Measurements from ENCODE around the gene WWOX.

GRCh38 chr16:78415013-78415412 is 315.6 kb downstream of the WWOX start:
- TF ChIP-seq, protein P1, sequence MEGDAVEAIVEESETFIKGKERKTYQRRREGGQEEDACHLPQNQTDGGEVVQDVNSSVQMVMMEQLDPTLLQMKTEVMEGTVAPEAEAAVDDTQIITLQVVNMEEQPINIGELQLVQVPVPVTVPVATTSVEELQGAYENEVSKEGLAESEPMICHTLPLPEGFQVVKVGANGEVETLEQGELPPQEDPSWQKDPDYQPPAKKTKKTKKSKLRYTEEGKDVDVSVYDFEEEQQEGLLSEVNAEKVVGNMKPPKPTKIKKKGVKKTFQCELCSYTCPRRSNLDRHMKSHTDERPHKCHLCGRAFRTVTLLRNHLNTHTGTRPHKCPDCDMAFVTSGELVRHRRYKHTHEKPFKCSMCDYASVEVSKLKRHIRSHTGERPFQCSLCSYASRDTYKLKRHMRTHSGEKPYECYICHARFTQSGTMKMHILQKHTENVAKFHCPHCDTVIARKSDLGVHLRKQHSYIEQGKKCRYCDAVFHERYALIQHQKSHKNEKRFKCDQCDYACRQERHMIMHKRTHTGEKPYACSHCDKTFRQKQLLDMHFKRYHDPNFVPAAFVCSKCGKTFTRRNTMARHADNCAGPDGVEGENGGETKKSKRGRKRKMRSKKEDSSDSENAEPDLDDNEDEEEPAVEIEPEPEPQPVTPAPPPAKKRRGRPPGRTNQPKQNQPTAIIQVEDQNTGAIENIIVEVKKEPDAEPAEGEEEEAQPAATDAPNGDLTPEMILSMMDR (conservative IDR thresholded peaks at IDR 0.05; ENCODE audit: low read depth, low read length): no peak
- TF ChIP-seq EZH2 (IDR thresholded peaks at IDR 0.05; ENCODE audit: low read length, unreplicated experiment) (no peak), EZH2phosphoT487 (IDR thresholded peaks at IDR 0.05; ENCODE audit: borderline replicate concordance, low read length) (no peak)
